MCF 10A (cell line): Measurements from ENCODE around the gene C13orf42. TPM values are rescaled to one million over a fixed set of nuclear protein-coding genes. Genes with fewer than 3 reads are reported as not detected.

Experiments used
- BruUV-seq: library from RNA; stranded (reverse); fragments of 400-500 nt; replicated peaks from 2 replicates; lab custom pipeline; 2021; lab: Mats Ljungman, UMichigan
- CTCF ChIA-PET: fragments of 300-600 bp; sonication (Branson Sonifier 250); formaldehyde crosslinking; extraction: SDS; loops from one replicate; lab custom pipeline; 2021; ENCODE audit warnings: antibody characterized with exemption, inconsistent platforms; lab: Yijun Ruan, JAX
- POLR2A ChIA-PET: fragments of 300-600, 350-650 bp; sonication (Branson Sonifier 250); formaldehyde crosslinking; extraction: SDS; loops from one replicate; lab custom pipeline; 2020; ENCODE audit warnings: antibody characterized with exemption, inconsistent platforms; lab: Yijun Ruan, JAX
- DNase-seq: peaks from one replicate; pipeline ENCODE4 v3.0.0-alpha.2; 2018; ENCODE audit not compliant: unreplicated experiment
- H3K27ac Mint-ChIP-seq: one replicate; pipeline ENCODE4 v1.8.0; 2022; ENCODE audit warnings: mild to moderate bottlenecking, low read depth, mixed read lengths; ENCODE audit not compliant: unreplicated experiment
- H3K27me3 Mint-ChIP-seq: one replicate; pipeline ENCODE4 v1.8.0; 2022; ENCODE audit warnings: mixed read lengths; ENCODE audit not compliant: insufficient read depth, unreplicated experiment
- H3K36me3 Mint-ChIP-seq: one replicate; pipeline ENCODE4 v1.8.0; 2022; ENCODE audit warnings: mild to moderate bottlenecking, moderate library complexity, mixed read lengths; ENCODE audit not compliant: insufficient read depth, unreplicated experiment
- H3K4me1 Mint-ChIP-seq: one replicate; pipeline ENCODE4 v1.8.0; 2022; ENCODE audit warnings: mixed read lengths; ENCODE audit not compliant: insufficient read depth, unreplicated experiment
- H3K4me3 Mint-ChIP-seq: one replicate; pipeline ENCODE4 v1.8.0; 2022; ENCODE audit warnings: mild to moderate bottlenecking, moderate library complexity, mixed read lengths; ENCODE audit not compliant: unreplicated experiment
- H3K9me3 Mint-ChIP-seq: one replicate; pipeline ENCODE4 v1.8.0; 2022; ENCODE audit warnings: mixed read lengths; ENCODE audit not compliant: unreplicated experiment
- intact Hi-C: fragments of 100-400 bp; cut with micrococcal nuclease; formaldehyde crosslinking; loops from 2 replicates; pipeline ENCODE4 v1.14.1; 2022
- total RNA-seq: library from RNA; stranded (reverse); gene quantifications from 2 replicates; pipeline ENCODE4 v1.2.3, GENCODE V29; 2022
- TF ChIP-seq, protein P1 (sequence below): fragments of 200-600 bp; IDR thresholded peaks from one replicate; pipeline ENCODE4 v1.8.0; 2022; ENCODE audit warnings: antibody characterized with exemption, mild to moderate bottlenecking; ENCODE audit not compliant: unreplicated experiment

C13orf42 gene
- total RNA-seq, 1 experiment from 2014 or later = not detected

DNA sequence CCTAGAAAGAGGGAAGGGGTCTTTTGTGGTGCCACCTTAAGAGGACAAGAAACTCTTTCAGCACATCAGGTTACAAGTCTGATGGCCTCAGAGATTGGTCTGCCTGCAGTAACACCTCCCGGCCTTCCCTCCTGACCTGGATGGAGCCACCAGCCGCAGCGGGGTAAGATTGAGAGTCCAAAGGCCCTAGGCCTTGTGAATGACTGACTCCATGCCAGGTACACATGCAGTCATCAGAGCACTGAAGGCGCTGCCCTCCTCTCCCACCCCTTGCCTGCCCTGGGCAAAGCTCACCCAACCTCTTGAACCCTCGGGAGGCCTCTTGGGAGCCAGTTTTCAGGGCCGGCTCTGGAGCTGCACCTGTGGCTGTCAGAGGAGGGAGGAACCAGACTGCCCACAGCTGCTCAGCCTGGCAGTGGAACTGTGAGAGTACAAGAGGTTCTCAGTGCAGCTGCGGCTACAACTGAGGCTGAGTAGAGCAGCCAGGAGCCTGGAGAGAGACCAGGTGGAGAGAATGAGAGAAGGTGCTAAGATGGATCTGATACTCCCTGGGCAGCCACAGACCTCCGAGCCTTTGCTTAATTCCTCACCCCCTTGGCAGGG is 23.8 kb upstream of the C13orf42 start:
- H3K27ac Mint-ChIP-seq = no peak overlapping the region
- H3K4me1 Mint-ChIP-seq = no peaks in the 10 kb centered on the region
- TF ChIP-seq, protein P1, sequence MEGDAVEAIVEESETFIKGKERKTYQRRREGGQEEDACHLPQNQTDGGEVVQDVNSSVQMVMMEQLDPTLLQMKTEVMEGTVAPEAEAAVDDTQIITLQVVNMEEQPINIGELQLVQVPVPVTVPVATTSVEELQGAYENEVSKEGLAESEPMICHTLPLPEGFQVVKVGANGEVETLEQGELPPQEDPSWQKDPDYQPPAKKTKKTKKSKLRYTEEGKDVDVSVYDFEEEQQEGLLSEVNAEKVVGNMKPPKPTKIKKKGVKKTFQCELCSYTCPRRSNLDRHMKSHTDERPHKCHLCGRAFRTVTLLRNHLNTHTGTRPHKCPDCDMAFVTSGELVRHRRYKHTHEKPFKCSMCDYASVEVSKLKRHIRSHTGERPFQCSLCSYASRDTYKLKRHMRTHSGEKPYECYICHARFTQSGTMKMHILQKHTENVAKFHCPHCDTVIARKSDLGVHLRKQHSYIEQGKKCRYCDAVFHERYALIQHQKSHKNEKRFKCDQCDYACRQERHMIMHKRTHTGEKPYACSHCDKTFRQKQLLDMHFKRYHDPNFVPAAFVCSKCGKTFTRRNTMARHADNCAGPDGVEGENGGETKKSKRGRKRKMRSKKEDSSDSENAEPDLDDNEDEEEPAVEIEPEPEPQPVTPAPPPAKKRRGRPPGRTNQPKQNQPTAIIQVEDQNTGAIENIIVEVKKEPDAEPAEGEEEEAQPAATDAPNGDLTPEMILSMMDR = no peak
- peaks cover 36% of the 10 kb centered on the region for H3K27me3 Mint-ChIP-seq
- intact Hi-C loops = no loop called here
- peaks cover 6% of the 10 kb centered on the region for H3K9me3 Mint-ChIP-seq
- H3K36me3 Mint-ChIP-seq = no peaks in the 10 kb centered on the region
- no peak overlapping the region for H3K4me3 Mint-ChIP-seq
- BruUV-seq = no TSS peak
- no peak for DNase-seq
- CTCF ChIA-PET = interaction anchor here (2.7 kb wide), 1 partner anchor 9 kb away, joined by 9 read pairs; no protein-coding TSS in a partner anchor
- POLR2A ChIA-PET = no interaction called here

DNA sequence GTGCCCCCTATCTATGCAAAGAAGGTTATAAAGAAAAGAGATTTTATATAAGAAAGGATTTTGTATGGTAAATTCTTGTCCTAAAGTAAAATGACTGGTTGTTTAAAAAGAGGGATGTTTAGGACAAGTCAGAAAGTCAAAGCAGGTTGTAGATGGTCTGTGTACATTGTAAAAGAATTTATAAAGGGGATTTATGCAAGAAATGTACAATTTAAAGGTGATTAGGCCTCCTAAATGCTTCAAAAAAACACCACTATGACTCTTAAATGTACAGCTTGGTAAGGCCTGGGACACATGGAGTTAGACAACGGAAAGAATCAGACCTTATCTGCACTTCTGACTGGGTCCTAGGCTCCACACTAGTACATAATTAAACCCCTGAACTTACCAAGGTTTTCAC is 19.3 kb upstream of the C13orf42 start:
- intact Hi-C loops = no loop called here
- H3K27ac Mint-ChIP-seq = no peak overlapping the region
- ChIA-PET CTCF (interaction anchor here (11.6 kb wide), 1 partner anchor 157 kb away, joined by 145 read pairs; no protein-coding TSS in a partner anchor), POLR2A (no interaction called here)
- no peak for DNase-seq
- peaks cover under 1% of the 10 kb centered on the region for H3K27me3 Mint-ChIP-seq
- peaks cover 10% of the 10 kb centered on the region for H3K9me3 Mint-ChIP-seq
- H3K4me1 Mint-ChIP-seq = no peaks in the 10 kb centered on the region
- no peak overlapping the region for H3K4me3 Mint-ChIP-seq
- BruUV-seq = no TSS peak
- TF ChIP-seq, protein P1 = no peak
- no peaks in the 10 kb centered on the region for H3K36me3 Mint-ChIP-seq

DNA sequence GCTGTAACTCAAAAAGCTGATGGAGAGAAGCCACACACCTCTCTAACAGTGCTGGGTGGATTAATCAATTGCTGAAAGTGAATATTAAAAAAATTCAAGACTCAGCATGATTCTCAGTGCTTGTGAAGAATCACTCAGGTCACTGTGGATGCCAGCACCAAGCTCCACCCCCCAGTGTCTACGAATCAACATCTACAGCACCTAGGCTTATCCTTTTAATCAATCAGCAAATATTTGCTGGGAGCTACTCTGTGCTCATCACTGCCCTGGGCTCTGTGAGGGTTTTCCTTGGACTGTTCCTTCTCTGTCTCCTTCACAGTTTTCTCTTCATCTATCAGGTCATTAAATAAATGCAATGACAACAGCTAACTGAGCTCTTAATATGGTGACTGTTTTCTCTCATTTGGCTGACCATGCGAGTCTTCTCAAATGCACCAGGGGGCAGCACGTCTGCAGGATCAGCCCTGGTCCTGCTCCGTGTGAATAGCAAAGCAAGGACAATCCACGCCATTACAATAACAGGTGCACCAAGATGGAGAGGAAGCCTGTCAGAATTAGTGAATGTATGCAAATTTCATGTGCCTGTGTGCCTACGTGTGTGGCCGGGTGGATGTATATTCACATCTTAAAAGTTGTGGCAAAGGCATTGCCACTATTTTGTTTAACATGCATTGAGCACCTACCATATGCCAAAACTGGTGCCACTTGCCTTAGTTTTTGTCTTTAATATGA is 14.6 kb upstream of the C13orf42 start:
- Mint-ChIP-seq H3K36me3 (peaks cover 8% of the 10 kb centered on the region), H3K4me3 (no peak overlapping the region), H3K27ac (no peak overlapping the region), H3K9me3 (peaks cover 10% of the 10 kb centered on the region), H3K27me3 (peaks cover 32% of the 10 kb centered on the region), H3K4me1 (no peaks in the 10 kb centered on the region)
- CTCF ChIA-PET = interaction anchor here (0.6 to 11.6 kb wide), 51 partner anchors 8 to 1769 kb away, joined by 3 to 145 read pairs (median 4); partner anchors contain the start of gene NEK5
- POLR2A ChIA-PET = interaction anchor here (0.6 to 1.2 kb wide), 3 partner anchors 23 to 161 kb away, joined by 3 read pairs; no protein-coding TSS in a partner anchor
- no TSS peak for BruUV-seq
- TF ChIP-seq, protein P1 = peak; percentile 76
- DNase-seq = peak; percentile 70
- intact Hi-C loops = loop anchor here (1.0 kb wide), 2 partner anchors 161 to 672 kb away; no protein-coding TSS in a partner anchor
